Caki2 (cell line): Measurements from ENCODE around the gene SPINT3. TPM values are rescaled to one million over a fixed set of nuclear protein-coding genes. Genes with fewer than 3 reads are reported as not detected.

Source experiments
- DNase-seq: peaks from one replicate; pipeline ENCODE4 v3.0.0-alpha.2; 2015; ENCODE audit warnings: low read depth
- in situ Hi-C: cut with HindIII; loops from 2 replicates; pipeline ENCODE4 v1.10.0; 2016; ENCODE audit warnings: low sequenced_read_pairs, low pct_unique_long_range_greater_than_20kb, mixed read lengths
- total RNA-seq: library from RNA; depleted of rRNA; stranded (reverse); fragments of >200 nt; shearing (Covaris generic); gene quantifications from 2 replicates; pipeline ENCODE4 v1.2.3, GENCODE V29; 2014; ENCODE audit warnings: low replicate concordance; rRNA removed

SPINT3 gene
- total RNA-seq, 1 experiment from 2014 or later, result not detected

DNA sequence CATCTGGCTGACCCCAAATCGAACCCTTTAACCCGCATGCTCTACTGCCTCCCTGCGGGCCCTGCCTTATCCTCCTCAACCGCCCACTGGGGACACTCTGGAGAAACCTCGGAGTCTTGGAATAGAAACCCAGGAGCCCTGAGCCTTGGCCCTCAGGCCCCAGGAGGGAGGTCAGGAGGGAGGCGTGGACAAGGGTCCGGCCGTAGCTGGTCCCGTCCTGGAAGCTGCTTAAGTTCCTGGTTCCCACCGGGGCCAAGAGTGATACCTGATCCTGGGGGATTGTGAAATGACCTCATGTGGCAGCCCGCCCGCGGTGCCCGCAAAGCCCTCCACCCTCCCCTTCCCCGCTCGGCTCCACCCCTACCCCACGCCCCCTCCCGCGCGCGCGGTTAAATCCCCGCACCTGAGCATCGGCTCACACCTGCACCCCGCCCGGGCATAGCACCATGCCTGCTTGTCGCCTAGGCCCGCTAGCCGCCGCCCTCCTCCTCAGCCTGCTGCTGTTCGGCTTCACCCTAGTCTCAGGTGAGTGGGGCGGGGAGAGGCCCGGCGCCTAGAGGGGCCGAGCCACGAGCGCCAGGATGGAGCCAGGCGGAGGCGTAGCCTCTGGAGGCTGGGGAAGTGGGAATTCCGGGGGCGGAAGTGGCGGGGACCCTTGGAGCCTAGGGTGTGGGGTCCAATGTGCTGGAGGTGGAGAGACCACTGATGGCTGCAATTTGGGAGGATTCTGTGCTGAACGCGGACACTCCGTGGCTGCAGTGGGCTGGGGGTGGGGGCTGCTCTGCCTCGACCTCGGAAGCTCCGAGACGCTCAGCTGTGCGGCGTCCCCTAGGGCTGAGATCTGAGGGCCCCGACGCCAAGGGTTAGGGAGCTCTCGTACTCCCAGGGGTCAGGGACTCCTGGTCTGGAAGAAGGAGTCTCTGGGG is 45.8 kb downstream of the SPINT3 start, which contains the start of gene WFDC2:
WFDC2 (plus strand) TSS at position 418 of the 926 bp plus-strand sequence; CDS start at position 447, 29 bp downstream.
- in situ Hi-C loops, result no loop called here
- DNase-seq, result no peak

GRCh38 chr20:45467861-45468260 is 47.6 kb downstream of the SPINT3 start:
- in situ Hi-C loops, result no loop called here
- DNase-seq, result no peak

DNA sequence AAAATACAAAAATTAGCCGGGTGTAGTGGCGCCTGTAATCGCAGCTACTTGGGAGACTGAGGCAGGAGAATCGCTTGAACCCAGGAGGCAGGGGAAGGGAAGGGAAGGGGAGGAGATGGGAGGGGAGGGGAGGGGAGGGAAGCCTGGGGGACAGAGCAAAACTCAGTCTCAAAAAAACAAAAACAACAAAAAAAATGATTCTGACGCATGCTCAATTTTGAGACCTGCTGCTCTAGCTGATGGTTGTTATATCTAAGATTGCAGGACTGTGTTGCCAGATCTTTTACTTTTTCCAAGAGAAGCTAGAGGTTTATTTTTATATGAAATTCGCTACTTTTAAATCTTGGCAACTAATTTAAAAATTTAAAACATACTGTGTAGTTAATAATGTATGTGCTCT is 48.2 kb downstream of the SPINT3 start:
- DNase-seq, result no peak
- in situ Hi-C loops, result no loop called here

DNA sequence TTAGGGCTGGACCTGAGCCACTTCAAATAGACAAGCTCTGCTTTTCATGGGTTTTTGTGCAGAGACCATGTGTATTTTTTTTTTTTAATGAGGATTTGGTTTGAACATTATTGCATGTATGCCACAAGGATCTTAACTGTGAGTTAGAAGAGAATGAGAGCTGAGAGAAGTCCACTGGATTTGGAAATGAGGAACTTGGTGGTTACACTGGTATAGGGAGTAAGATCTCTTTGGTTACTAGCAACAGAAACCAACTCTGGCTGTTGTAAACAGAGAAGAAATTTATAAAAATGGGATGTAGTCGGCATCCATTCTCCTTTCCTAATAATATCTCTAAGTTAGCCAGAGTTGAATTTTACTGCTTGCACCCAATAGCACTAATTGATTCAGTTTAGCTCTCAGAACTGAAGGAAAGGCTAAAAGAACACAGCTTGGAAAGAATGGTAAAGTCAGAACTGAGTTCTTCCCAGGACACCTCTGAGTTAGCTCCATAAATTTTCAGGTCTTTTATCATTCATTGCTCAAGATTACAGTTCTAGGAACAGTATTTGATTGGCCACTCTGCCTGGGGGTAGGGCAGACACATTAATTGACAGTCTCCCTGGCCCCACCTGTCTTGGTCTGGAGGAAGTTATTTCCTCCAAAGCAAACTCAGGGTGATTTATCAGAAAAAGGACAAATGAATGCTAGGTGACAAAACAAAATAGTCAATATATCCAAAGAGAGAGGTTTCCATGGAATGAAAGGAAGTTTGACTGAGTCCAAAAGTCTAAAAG is 49.7 kb downstream of the SPINT3 start:
- in situ Hi-C loops, result no loop called here
- no peak for DNase-seq

DNA sequence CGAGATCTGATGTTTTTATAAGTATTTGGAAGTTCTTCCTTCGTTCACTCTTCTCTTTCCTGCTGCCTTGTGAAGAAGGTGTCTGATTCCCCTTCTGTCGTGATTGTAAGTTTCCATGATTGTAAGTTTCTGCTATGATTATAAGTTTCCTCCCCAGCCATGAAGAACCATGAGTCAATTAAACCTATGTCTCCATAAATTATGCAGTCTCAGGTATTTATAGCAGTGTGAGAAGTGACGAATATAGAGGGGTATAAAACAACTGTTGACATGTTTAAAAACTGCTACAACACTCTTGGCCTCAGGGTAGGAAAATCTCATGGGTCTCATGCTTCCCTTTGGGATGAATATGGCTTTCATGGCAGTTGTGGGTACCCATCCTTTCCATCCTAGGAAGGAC is 51.7 kb downstream of the SPINT3 start:
- DNase-seq, result no peak
- in situ Hi-C loops, result no loop called here

- DNase-seq, result no peak
- in situ Hi-C loops, result no loop called here
These were observed 52.5 kb downstream of the SPINT3 start for GRCh38 chr20:45462711-45463509.

Other genes starting within 250 kb of the SPINT3 start
- not detected in 2 replicates for gene RBPJL, start 208.8 kb downstream of the SPINT3 start, total RNA-seq
- 0.10 and 2.1 TPM in 2 replicates for gene MATN4, start 207.3 kb downstream of the SPINT3 start, total RNA-seq
- gene SDC4, start 167.2 kb downstream of the SPINT3 start, total RNA-seq, result 92.8 and 111 TPM in 2 replicates
- 59.1 and 84.9 TPM in 2 replicates for gene SYS1, start 152.5 kb downstream of the SPINT3 start, total RNA-seq
- not detected in 2 replicates for gene TP53TG5, start 137.3 kb downstream of the SPINT3 start, total RNA-seq
- gene DBNDD2, start 107.3 kb downstream of the SPINT3 start, total RNA-seq, result 2.5 and 21.5 TPM in 2 replicates
- gene PIGT, start 99.5 kb downstream of the SPINT3 start, total RNA-seq, result 66.4 and 89.4 TPM in 2 replicates
- not detected in 2 replicates for gene WFDC2, start 45.9 kb downstream of the SPINT3 start, total RNA-seq
- gene WFDC6, start 23.9 kb upstream of the SPINT3 start, total RNA-seq, result not detected in 2 replicates
- not detected in 2 replicates for gene EPPIN, start 31.8 kb upstream of the SPINT3 start, total RNA-seq
- gene WFDC8, start 63.7 kb upstream of the SPINT3 start, total RNA-seq, result not detected in 2 replicates
- gene WFDC10A, start 114.1 kb upstream of the SPINT3 start, total RNA-seq, result not detected in 2 replicates
- not detected in 2 replicates for gene WFDC9, start 115.7 kb upstream of the SPINT3 start, total RNA-seq
- gene WFDC11, start 154.6 kb upstream of the SPINT3 start, total RNA-seq, result not detected in 2 replicates
- gene WFDC13, start 186.4 kb upstream of the SPINT3 start, total RNA-seq, result not detected in 2 replicates
- not detected in 2 replicates for gene WFDC10B, start 189.4 kb upstream of the SPINT3 start, total RNA-seq
- not detected in 2 replicates for gene SPINT4, start 206.7 kb upstream of the SPINT3 start, total RNA-seq